Ovary (tissue), 3 donors: ENCODE results near the gene TTC28.

Experiments
- EP300 ChIP-seq: sonication (generic); formaldehyde crosslinking; IDR thresholded peaks from one replicate; pipeline ENCODE4 v1.6.1; 2017; ENCODE audit warnings: antibody characterized with exemption
- POLR2A ChIP-seq: fragments of 450-650 bp; IDR thresholded peaks from one replicate; pipeline ENCODE4 v1.6.1; 2017; ENCODE audit warnings: antibody characterized with exemption, mild to moderate bottlenecking, moderate library complexity
- TF ChIP-seq, protein P1 (sequence below), 3 donors: fragments of 450-650 bp in 2 of 3; fragments of 200-600 bp in 1 of 3; IDR thresholded peaks; one replicate each; pipeline versions ENCODE4 v1.5.1 to v1.8.0; 2016 to 2022; ENCODE audit warnings: antibody characterized with exemption in 3 of 3, mild to moderate bottlenecking in 1 of 3
- donor health status: DM: no; HTN: no; CAD: no.

DNA sequence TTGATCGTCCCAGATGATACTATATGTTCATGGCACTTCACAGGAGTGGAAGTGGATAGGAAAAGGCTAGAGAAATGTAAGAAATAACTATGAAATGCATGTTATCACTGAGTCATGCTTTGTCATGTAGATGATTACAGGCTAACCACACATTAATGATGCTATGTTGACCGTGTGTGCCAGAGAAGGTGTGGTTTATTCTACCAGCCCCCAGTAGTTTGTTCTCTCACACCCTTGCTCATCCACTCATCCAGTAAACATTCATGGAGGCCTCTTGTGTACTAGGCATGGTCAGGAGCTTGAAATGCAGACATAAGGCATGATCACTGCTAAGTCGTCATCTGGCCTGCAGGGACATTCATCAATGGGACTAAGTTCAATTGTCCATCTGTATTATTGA, 607.6 kb downstream of the TTC28 start:
- TF ChIP-seq, protein P1, sequence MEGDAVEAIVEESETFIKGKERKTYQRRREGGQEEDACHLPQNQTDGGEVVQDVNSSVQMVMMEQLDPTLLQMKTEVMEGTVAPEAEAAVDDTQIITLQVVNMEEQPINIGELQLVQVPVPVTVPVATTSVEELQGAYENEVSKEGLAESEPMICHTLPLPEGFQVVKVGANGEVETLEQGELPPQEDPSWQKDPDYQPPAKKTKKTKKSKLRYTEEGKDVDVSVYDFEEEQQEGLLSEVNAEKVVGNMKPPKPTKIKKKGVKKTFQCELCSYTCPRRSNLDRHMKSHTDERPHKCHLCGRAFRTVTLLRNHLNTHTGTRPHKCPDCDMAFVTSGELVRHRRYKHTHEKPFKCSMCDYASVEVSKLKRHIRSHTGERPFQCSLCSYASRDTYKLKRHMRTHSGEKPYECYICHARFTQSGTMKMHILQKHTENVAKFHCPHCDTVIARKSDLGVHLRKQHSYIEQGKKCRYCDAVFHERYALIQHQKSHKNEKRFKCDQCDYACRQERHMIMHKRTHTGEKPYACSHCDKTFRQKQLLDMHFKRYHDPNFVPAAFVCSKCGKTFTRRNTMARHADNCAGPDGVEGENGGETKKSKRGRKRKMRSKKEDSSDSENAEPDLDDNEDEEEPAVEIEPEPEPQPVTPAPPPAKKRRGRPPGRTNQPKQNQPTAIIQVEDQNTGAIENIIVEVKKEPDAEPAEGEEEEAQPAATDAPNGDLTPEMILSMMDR (IDR thresholded peaks at IDR 0.05): no peak
- TF ChIP-seq EP300: no peak
- no peak for TF ChIP-seq POLR2A
